ENCODE data around the gene PTGIS.
A peak's percentile ranks its signal among the peaks of the same experiment; 100 is the strongest.

PTGIS gene

GRCh38 chr20:49538950-49539349 is 29.0 kb downstream of the PTGIS start:
- TF ChIP-seq, protein P1, sequence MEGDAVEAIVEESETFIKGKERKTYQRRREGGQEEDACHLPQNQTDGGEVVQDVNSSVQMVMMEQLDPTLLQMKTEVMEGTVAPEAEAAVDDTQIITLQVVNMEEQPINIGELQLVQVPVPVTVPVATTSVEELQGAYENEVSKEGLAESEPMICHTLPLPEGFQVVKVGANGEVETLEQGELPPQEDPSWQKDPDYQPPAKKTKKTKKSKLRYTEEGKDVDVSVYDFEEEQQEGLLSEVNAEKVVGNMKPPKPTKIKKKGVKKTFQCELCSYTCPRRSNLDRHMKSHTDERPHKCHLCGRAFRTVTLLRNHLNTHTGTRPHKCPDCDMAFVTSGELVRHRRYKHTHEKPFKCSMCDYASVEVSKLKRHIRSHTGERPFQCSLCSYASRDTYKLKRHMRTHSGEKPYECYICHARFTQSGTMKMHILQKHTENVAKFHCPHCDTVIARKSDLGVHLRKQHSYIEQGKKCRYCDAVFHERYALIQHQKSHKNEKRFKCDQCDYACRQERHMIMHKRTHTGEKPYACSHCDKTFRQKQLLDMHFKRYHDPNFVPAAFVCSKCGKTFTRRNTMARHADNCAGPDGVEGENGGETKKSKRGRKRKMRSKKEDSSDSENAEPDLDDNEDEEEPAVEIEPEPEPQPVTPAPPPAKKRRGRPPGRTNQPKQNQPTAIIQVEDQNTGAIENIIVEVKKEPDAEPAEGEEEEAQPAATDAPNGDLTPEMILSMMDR (IDR thresholded peaks at IDR 0.05; ENCODE audit: low read depth, low read length), result no peak
- no peak overlapping the region for H3K4me3 ChIP-seq (replicated peaks in 1 of 2; ENCODE audit: low read depth in 2 of 2, low read length in 2 of 2)
- DNase-seq (ENCODE audit: low read depth in 2 of 2), result no peak

- H3K4me3 ChIP-seq (replicated peaks in 1 of 2; ENCODE audit: low read depth in 2 of 2, low read length in 2 of 2), result no peak overlapping the region
- DNase-seq (ENCODE audit: low read depth in 2 of 2), result peak; percentile 61 to 65
- TF ChIP-seq, protein P1 (IDR thresholded peaks at IDR 0.05; ENCODE audit: low read depth, low read length), result peak; percentile 73
Observed at GRCh38 chr20:49534255-49534712, 33.7 kb downstream of the PTGIS start.

GRCh38 chr20:49532285-49532946 is 35.5 kb downstream of the PTGIS start:
- no peak overlapping the region for H3K4me3 ChIP-seq (replicated peaks in 1 of 2; ENCODE audit: low read depth in 2 of 2, low read length in 2 of 2)
- no peak for DNase-seq (ENCODE audit: low read depth in 2 of 2)
- TF ChIP-seq, protein P1 (IDR thresholded peaks at IDR 0.05; ENCODE audit: low read depth, low read length), result no peak

GRCh38 chr20:49529470-49529869 is 38.5 kb downstream of the PTGIS start:
- no peak for DNase-seq (ENCODE audit: low read depth in 2 of 2)
- TF ChIP-seq, protein P1 (IDR thresholded peaks at IDR 0.05; ENCODE audit: low read depth, low read length), result no peak
- no peak overlapping the region for H3K4me3 ChIP-seq (replicated peaks in 1 of 2; ENCODE audit: low read depth in 2 of 2, low read length in 2 of 2)

DNA sequence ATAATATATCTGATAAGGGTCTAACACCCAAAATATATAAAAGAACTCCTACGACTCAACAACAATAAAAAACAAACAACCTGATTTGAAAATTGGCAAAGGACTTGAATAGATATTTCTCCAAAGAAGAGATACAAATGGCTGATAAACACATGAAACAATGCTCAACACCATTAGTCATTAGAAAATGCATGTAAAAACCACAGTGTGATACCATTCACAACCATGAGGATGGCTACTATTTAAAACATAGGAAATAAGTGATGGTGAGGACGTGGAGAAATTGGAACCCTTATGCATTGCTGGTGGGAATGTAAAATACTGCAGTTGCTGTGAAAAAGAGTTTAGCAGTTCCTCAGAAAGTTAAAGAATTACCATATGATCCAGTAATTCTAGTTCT is 41.4 kb downstream of the PTGIS start:
- H3K4me3 ChIP-seq (replicated peaks in 1 of 2; ENCODE audit: low read depth in 2 of 2, low read length in 2 of 2), result no peak overlapping the region
- DNase-seq (ENCODE audit: low read depth in 2 of 2), result no peak
- TF ChIP-seq, protein P1 (IDR thresholded peaks at IDR 0.05; ENCODE audit: low read depth, low read length), result no peak

GRCh38 chr20:49526056-49526455 is 41.9 kb downstream of the PTGIS start:
- DNase-seq (ENCODE audit: low read depth in 2 of 2), result no peak
- no peak overlapping the region for H3K4me3 ChIP-seq (replicated peaks in 1 of 2; ENCODE audit: low read depth in 2 of 2, low read length in 2 of 2)
- TF ChIP-seq, protein P1 (IDR thresholded peaks at IDR 0.05; ENCODE audit: low read depth, low read length), result no peak
